H1 (cell line): Measurements from ENCODE around the gene GPC4. TPM values are rescaled to one million over a fixed set of nuclear protein-coding genes. Genes with fewer than 3 reads are reported as not detected.

Experiments
- CTCF ChIA-PET: fragments of 300-600 bp; sonication (Branson Sonifier 250); formaldehyde crosslinking; loops from one replicate; lab custom pipeline; 2021; ENCODE audit not compliant: partially characterized antibody; lab: Charles Lee
- POLR2A ChIA-PET: fragments of 300-600 bp; sonication (Branson Sonifier 250); formaldehyde crosslinking; loops from one replicate; lab custom pipeline; 2021; ENCODE audit warnings: inconsistent platforms; ENCODE audit not compliant: partially characterized antibody; lab: Charles Lee
- DNase-seq, 2 experiments: peaks; one replicate each; pipeline versions ENCODE4 v3.0.0 to v3.0.0-alpha.2; 2010 to 2022; ENCODE audit warnings: low spot score in 2 of 2, low read depth in 1 of 2, mixed read lengths in 1 of 2
- FAIRE-seq: peaks from 2 replicates; lab custom pipeline; 2011; peaks lifted over from hg19 to GRCh38; lab: Jason Lieb, UNC
- H2AFZ ChIP-seq: 2 replicates; pipeline ENCODE4 v1.8.1; 2012; ENCODE audit warnings: low read length, inconsistent platforms
- H2AK5ac ChIP-seq: 2 replicates; pipeline ENCODE4 v1.6.1; 2013; ENCODE audit warnings: low read depth, low read length
- H2BK120ac ChIP-seq: replicated peaks from 2 replicates; pipeline ENCODE3; 2013; ENCODE audit warnings: low read depth, low read length, inconsistent platforms
- H2BK12ac ChIP-seq: 2 replicates; pipeline ENCODE4 v1.6.1; 2013; ENCODE audit warnings: low read depth, low read length
- H2BK15ac ChIP-seq: 2 replicates; pipeline ENCODE4 v1.6.1; 2013; ENCODE audit warnings: low read length
- H2BK20ac ChIP-seq: 2 replicates; pipeline ENCODE4 v1.6.1; 2013; ENCODE audit warnings: low read length
- H2BK5ac ChIP-seq: 2 replicates; pipeline ENCODE4 v1.6.1; 2013; ENCODE audit warnings: low read depth, low read length
- H3K14ac ChIP-seq: 2 replicates; pipeline ENCODE4 v1.6.1; 2013; ENCODE audit warnings: inconsistent platforms; ENCODE audit not compliant: insufficient read length
- H3K18ac ChIP-seq: 2 replicates; pipeline ENCODE4 v1.6.1; 2013; ENCODE audit warnings: low read length; ENCODE audit errors: extremely low read depth
- H3K23ac ChIP-seq: 2 replicates; pipeline ENCODE4 v1.6.1; 2013; ENCODE audit warnings: inconsistent platforms; ENCODE audit not compliant: insufficient read length
- H3K23me2 ChIP-seq: 2 replicates; pipeline ENCODE4 v1.6.1; 2013; ENCODE audit warnings: low read depth, low read length
- H3K27ac ChIP-seq: 2 replicates; pipeline ENCODE4 v1.6.1; 2011; ENCODE audit warnings: low read depth, low read length, inconsistent platforms
- H3K27me3 ChIP-seq, 4 experiments: replicated peaks in 1 of 4; 1 replicate in 1 of 4; 2 replicates in 3 of 4; pipeline versions ENCODE4 v1.6.1 to v1.8.1; 2011 to 2013; ENCODE audit warnings: low read length in 3 of 4, mild to moderate bottlenecking in 3 of 4, inconsistent platforms in 2 of 4, mixed read lengths in 2 of 4, moderate library complexity in 1 of 4; ENCODE audit not compliant: control insufficient read depth in 3 of 4, insufficient read depth in 3 of 4; ENCODE audit errors: extremely low read depth in 1 of 4
- H3K36me3 ChIP-seq, 4 experiments: 2 replicates each; pipeline versions ENCODE4 v1.6.1 to v1.8.1; 2011 to 2013; ENCODE audit warnings: mild to moderate bottlenecking in 4 of 4, low read length in 3 of 4, moderate library complexity in 2 of 4, control low read depth in 1 of 4, inconsistent platforms in 1 of 4; ENCODE audit not compliant: insufficient read depth in 4 of 4, control insufficient read depth in 2 of 4
- H3K4ac ChIP-seq: replicated peaks from 2 replicates; pipeline ENCODE3; 2013; ENCODE audit warnings: low read length, low read depth, mixed read lengths, inconsistent platforms; ENCODE audit not compliant: insufficient read length
- H3K4me1 ChIP-seq, 4 experiments: replicated peaks in 1 of 4; 1 replicate in 1 of 4; 2 replicates in 3 of 4; pipeline versions ENCODE4 v1.6.1 to v1.8.1; 2011 to 2013; ENCODE audit warnings: low read length in 3 of 4, inconsistent platforms in 2 of 4, mixed read lengths in 1 of 4; ENCODE audit not compliant: insufficient read depth in 4 of 4, control insufficient read depth in 3 of 4
- H3K4me2 ChIP-seq, 2 experiments: 2 replicates each; pipeline versions ENCODE4 v1.6.1 to v1.8.1; 2011 to 2013; ENCODE audit warnings: low read depth in 2 of 2, low read length in 2 of 2, control low read depth in 1 of 2, inconsistent platforms in 1 of 2, mild to moderate bottlenecking in 1 of 2; ENCODE audit not compliant: insufficient read depth in 1 of 2
- H3K4me3 ChIP-seq, 4 experiments: fragments of 200-600, 300-600 bp in 1 of 4; sonication (generic), shearing (Covaris generic), sonication (Bioruptor Twin) in 1 of 4; 2 replicates each; pipeline versions ENCODE4 v1.5.1 to v1.8.1; 2011 to 2016; ENCODE audit warnings: low read length in 4 of 4, low read depth in 3 of 4, control low read depth in 2 of 4, inconsistent platforms in 2 of 4, mild to moderate bottlenecking in 2 of 4, mixed read lengths in 1 of 4, moderate library complexity in 1 of 4; ENCODE audit not compliant: insufficient read depth in 2 of 4; ENCODE audit errors: extremely low read depth in 1 of 4
- H3K56ac ChIP-seq: replicated peaks from 2 replicates; pipeline ENCODE3; 2013; ENCODE audit warnings: low read depth, mild to moderate bottlenecking, mixed read lengths, low read length, inconsistent platforms; ENCODE audit not compliant: insufficient read length
- H3K79me1 ChIP-seq: 2 replicates; pipeline ENCODE4 v1.6.1; 2013; ENCODE audit warnings: low read depth, low read length, control low read depth
- H3K79me2 ChIP-seq, 2 experiments: 2 replicates each; pipeline versions ENCODE4 v1.6.1 to v1.8.1; 2012 to 2013; ENCODE audit warnings: low read length in 2 of 2, mild to moderate bottlenecking in 2 of 2, inconsistent platforms in 1 of 2; ENCODE audit not compliant: insufficient read depth in 2 of 2, control insufficient read depth in 1 of 2
- H3K9ac ChIP-seq, 4 experiments: replicated peaks in 1 of 4; 1 replicate in 1 of 4; 2 replicates in 3 of 4; pipeline versions ENCODE4 v1.6.1 to v1.8.1; 2011 to 2013; ENCODE audit warnings: low read depth in 3 of 4, low read length in 3 of 4, control low read depth in 2 of 4, mild to moderate bottlenecking in 2 of 4, moderate library complexity in 2 of 4, inconsistent platforms in 1 of 4; ENCODE audit errors: extremely low read depth in 1 of 4
- H3K9me3 ChIP-seq, 2 experiments: 2 replicates each; pipeline versions ENCODE4 v1.6.1 to v1.8.1; 2012 to 2013; ENCODE audit warnings: mild to moderate bottlenecking in 2 of 2, moderate library complexity in 2 of 2, control low read depth in 1 of 2, inconsistent platforms in 1 of 2, low read depth in 1 of 2, low read length in 1 of 2, mixed read lengths in 1 of 2; ENCODE audit not compliant: insufficient read depth in 2 of 2
- H4K20me1 ChIP-seq, 2 experiments: replicated peaks in 1 of 2; 2 replicates each; pipeline versions ENCODE3 to v1.8.1; 2011 to 2013; ENCODE audit warnings: inconsistent platforms in 2 of 2, low read length in 2 of 2, mild to moderate bottlenecking in 1 of 2; ENCODE audit not compliant: insufficient read depth in 2 of 2, control insufficient read depth in 1 of 2
- H4K5ac ChIP-seq: 2 replicates; pipeline ENCODE4 v1.6.1; 2013; ENCODE audit warnings: low read length, low read depth, mixed read lengths, inconsistent platforms; ENCODE audit not compliant: insufficient read length
- H4K8ac ChIP-seq: 2 replicates; pipeline ENCODE4 v1.8.0; 2013; ENCODE audit warnings: mild to moderate bottlenecking, moderate library complexity, low read length, inconsistent platforms; ENCODE audit not compliant: insufficient read depth; ENCODE audit errors: extremely low read depth
- H4K91ac ChIP-seq: replicated peaks from 2 replicates; pipeline ENCODE3; 2013; ENCODE audit warnings: low read length, mixed read lengths, inconsistent platforms; ENCODE audit not compliant: insufficient read length
- SP1 ChIP-seq: IDR thresholded peaks from 2 replicates; pipeline ENCODE4 v1.6.1; 2011; ENCODE audit warnings: low read depth, low read length
- TEAD4 ChIP-seq: IDR thresholded peaks from 2 replicates; pipeline ENCODE4 v1.6.1; 2012; ENCODE audit warnings: low read depth, low read length, inconsistent platforms, mixed read lengths
- WGBS, 2 experiments: shearing (Covaris generic) in 1 of 2; methylation state at CpG; one replicate each; pipeline versions ENCODE4 v1.1.6 to v1.1.7; 2013 to 2015; ENCODE audit warnings: low lambda C conversion rate in 2 of 2, mixed read lengths in 2 of 2, inconsistent platforms in 1 of 2, low coverage in 1 of 2, missing lambda C conversion rate in 1 of 2; ENCODE audit not compliant: insufficient replicate concordance in 2 of 2, insufficient coverage in 1 of 2, insufficient read length in 1 of 2; ENCODE audit errors: extremely low coverage in 1 of 2, missing lambda C conversion rate in 1 of 2; 5-methylcytosine and 5-hydroxymethylcytosine counted together
- polyA plus RNA-seq, 7 experiments: library from polyadenylated mRNA; depleted of rRNA in 3 of 7; stranded (reverse) in 5 of 7; unstranded in 2 of 7; fragments of >200 nt in 5 of 7; fragments of 200-250 nt in 2 of 7; gene quantifications; 1 replicate in 5 of 7; 2 replicates in 1 of 7; 4 replicates in 1 of 7; pipeline versions ENCODE4 v1.2.1 to v1.2.3, GENCODE V29; 2011 to 2013; ENCODE audit warnings: missing spikeins in 2 of 7, mixed read lengths in 2 of 7
- total RNA-seq: library from RNA; stranded (reverse); fragmentation: NEBNext Ultra II Directional; extraction: Animal tissue kit (Norgen Biotek cat#: 25700); gene quantifications from 2 replicates; pipeline ENCODE4 v1.2.1, GENCODE V29; 2021

The GPC4 gene
- total and polyA plus RNA-seq, 2 of the 8 experiments (the other 6 are each of a cell fraction or from before 2014, with no cell fraction given) = 46.8 to 230 TPM

- Histone ChIP-seq H3K23me2 (no peaks in the 10 kb centered on the region; the same call in 1 of the 2 replicates), H3K9me3 (no peaks in the 10 kb centered on the region), H4K20me1 (no peaks in the 10 kb centered on the region), H3K23ac (no peak overlapping the region), H2AFZ (no peak overlapping the region), H4K5ac (peak overlapping the region; percentile 77), H2BK12ac (no peak overlapping the region), H2BK120ac (no peak overlapping the region), H3K27me3 (no peaks in the 10 kb centered on the region), H4K8ac (no peak overlapping the region), H3K4ac (peak overlapping the region; percentile 69), H3K14ac (no peak overlapping the region), H3K9ac (no peak overlapping the region), H3K36me3 (no peaks in the 10 kb centered on the region), H2BK20ac (no peak overlapping the region), H2BK5ac (peak overlapping the region; percentile 44; the same call in 1 of the 2 replicates), H3K18ac (no peak overlapping the region; the same call in 1 of the 2 replicates), H3K79me1 (no peaks in the 10 kb centered on the region), H3K4me3 (peak overlapping the region in 2 of 4 experiments; percentile 21 to 54; a peak in 4 of 8 replicates), H3K27ac (no peak overlapping the region; the same call in 1 of the 2 replicates), H3K79me2 (no peaks in the 10 kb centered on the region), H2BK15ac (no peak overlapping the region), H3K56ac (no peak overlapping the region), H4K91ac (peak overlapping the region; percentile 39), H3K4me1 (peaks cover 4 to 13% (median 8%) of the 10 kb centered on the region in 4 experiments), H3K4me2 (peak overlapping the region; percentile 60 to 67), H2AK5ac (peak overlapping the region; percentile 18; the same call in 1 of the 2 replicates)
- peak; percentile 92 for FAIRE-seq
- 21% methylated on average over 16 of the region's 16 CpGs; no CpG with 5 or more reads in 1 of the 2 experiments for WGBS, 2 experiments
- no peak for DNase-seq
- ChIA-PET POLR2A (interaction anchor here (1.0 to 2.0 kb wide), 5 partner anchors 10 to 42 kb away, joined by 3 to 6 read pairs (median 4); partner anchors contain the start of gene GPC4), CTCF (interaction anchor here (0.6 kb wide), 1 partner anchor 131 kb away, joined by 3 read pairs; no protein-coding TSS in a partner anchor)
- TF ChIP-seq TEAD4 (no peak), SP1 (peak; percentile 83)
Measured at GRCh38 chrX:133444952-133445831, 29.9 kb upstream of the GPC4 start.
